Measurements from ENCODE around the gene C12orf56. TPM values are rescaled to one million over a fixed set of nuclear protein-coding genes. Genes with fewer than 3 reads are reported as not detected.
"Not testable (repeated sequence)": the region's sequence is repeated elsewhere in the genome, so short reads cannot be mapped to it uniquely, and the experiment has no call there.

Gene C12orf56
- total and polyA plus RNA-seq, 9 of the 15 experiments (the other 6 are each of a cell fraction or from before 2014, with no cell fraction given): 0.40 to 4.8 (median 1.2) TPM

DNA sequence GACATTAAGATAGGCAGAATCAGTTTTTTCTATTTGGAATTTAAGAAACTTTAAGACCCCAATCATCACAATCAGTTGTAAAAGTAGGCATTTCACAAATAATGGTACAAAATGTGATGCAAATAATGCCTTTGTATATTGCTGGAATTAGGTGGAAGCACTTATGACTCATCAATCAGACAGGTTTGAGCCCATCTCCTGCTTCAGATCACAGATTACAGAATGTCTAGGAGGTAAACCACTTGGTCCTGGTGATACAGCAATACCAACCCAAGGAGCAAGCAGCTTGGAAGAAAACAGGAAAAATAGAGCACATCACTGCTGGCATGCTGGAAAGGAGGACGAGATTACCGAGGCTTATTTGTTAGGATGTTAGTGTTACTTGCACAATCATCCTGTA is 57.6 kb downstream of the C12orf56 start:
- ATAC-seq (no peak), DNase-seq (ENCODE audit: extremely low read depth in 1 of 4, low spot score in 3 of 4) (no peak), FAIRE-seq (no peak)
- WGBS (ENCODE audit: insufficient coverage, low coverage, missing lambda C conversion rate): 4% methylated on average over 2 of the region's 2 CpGs
- no peak overlapping the region for H3K4me3 ChIP-seq
- POLR2A ChIA-PET: no interaction called here
- H3K4me1 ChIP-seq (replicated peaks in 1 of 2; ENCODE audit: control insufficient read depth in 2 of 2, insufficient read depth in 2 of 2, low read length in 2 of 2): no peaks in the 10 kb centered on the region
- H3K27ac ChIP-seq (ENCODE audit: extremely low read depth, low read depth, low read length): no peak overlapping the region
- in situ Hi-C loops (cut with MboI) (no loop called here), intact Hi-C loops (cut with micrococcal nuclease) (no loop called here)
- no peak overlapping the region for H2AFZ ChIP-seq (ENCODE audit: low read depth, low read length)
- BruUV-seq (replicated peaks): no TSS peak
- CTCF ChIA-PET (ENCODE audit: low intra/inter-chr PET ratio): no interaction called here
- no peak for TF ChIP-seq RBM14 (IDR thresholded peaks at IDR 0.05; ENCODE audit: borderline replicate concordance, insufficient read depth, low read depth, low read length)
- TF ChIP-seq, protein P1, sequence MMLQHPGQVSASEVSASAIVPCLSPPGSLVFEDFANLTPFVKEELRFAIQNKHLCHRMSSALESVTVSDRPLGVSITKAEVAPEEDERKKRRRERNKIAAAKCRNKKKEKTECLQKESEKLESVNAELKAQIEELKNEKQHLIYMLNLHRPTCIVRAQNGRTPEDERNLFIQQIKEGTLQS (IDR thresholded peaks at IDR 0.05): 0 out of 2 replicates have a peak, but pooled peaks have one; percentile 21
- TF ChIP-seq, protein P1 (CRISPR knock-in tag; conservative IDR thresholded peaks at IDR 0.05): no peak
- no peaks in the 10 kb centered on the region for H3K36me3 ChIP-seq (ENCODE audit: control insufficient read depth, insufficient read depth, low read length)
- H3K79me2 ChIP-seq (ENCODE audit: control insufficient read depth, insufficient read depth, low read length): no peaks in the 10 kb centered on the region
- H3K9me3 ChIP-seq (replicated peaks; ENCODE audit: control insufficient read depth, insufficient read depth, low read depth, low read length): no peaks in the 10 kb centered on the region
- H3K9me1 ChIP-seq (ENCODE audit: control insufficient read depth, insufficient read depth, low read length): no peaks in the 10 kb centered on the region
- peaks cover 5% of the 10 kb centered on the region in 2 experiments; a peak in 3 of 5 replicates for H3K27me3 ChIP-seq (ENCODE audit: control insufficient read depth in 2 of 2, insufficient read depth in 2 of 2, low read length in 2 of 2)
- no peak overlapping the region for H3K9ac ChIP-seq (ENCODE audit: insufficient read depth in 1 of 2, low read depth in 2 of 2, low read length in 2 of 2)
- no peak overlapping the region for H3K4me2 ChIP-seq (ENCODE audit: insufficient read depth, low read length)
- no peaks in the 10 kb centered on the region for H4K20me1 ChIP-seq (replicated peaks; ENCODE audit: control insufficient read depth, insufficient read depth, low read length)

DNA sequence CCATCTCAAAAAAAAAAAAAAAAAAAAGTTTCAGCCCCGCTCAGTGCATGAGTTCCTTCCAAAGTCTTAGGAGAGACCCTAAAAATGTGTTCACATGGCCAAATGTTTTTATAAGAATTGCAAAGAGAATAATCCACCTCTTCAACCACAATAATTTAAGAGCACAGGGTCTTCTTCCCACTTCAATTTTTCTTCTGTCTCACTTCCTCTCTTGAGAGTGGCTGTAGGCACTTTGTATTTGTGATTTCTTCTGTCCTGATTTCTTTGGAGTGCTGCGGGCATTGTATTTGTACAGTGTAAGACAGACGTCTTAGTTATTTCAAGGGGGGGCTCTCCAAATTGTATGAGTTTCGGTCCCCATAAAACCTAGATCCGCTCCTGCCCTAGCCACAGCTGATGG is 58.3 kb downstream of the C12orf56 start:
- peaks cover 5% of the 10 kb centered on the region in 2 experiments; a peak in 3 of 5 replicates for H3K27me3 ChIP-seq (ENCODE audit: control insufficient read depth in 2 of 2, insufficient read depth in 2 of 2, low read length in 2 of 2)
- BruUV-seq (replicated peaks): no TSS peak
- WGBS (ENCODE audit: insufficient coverage, low coverage, missing lambda C conversion rate): 0% methylated on average over 5 of the region's 5 CpGs

DNA sequence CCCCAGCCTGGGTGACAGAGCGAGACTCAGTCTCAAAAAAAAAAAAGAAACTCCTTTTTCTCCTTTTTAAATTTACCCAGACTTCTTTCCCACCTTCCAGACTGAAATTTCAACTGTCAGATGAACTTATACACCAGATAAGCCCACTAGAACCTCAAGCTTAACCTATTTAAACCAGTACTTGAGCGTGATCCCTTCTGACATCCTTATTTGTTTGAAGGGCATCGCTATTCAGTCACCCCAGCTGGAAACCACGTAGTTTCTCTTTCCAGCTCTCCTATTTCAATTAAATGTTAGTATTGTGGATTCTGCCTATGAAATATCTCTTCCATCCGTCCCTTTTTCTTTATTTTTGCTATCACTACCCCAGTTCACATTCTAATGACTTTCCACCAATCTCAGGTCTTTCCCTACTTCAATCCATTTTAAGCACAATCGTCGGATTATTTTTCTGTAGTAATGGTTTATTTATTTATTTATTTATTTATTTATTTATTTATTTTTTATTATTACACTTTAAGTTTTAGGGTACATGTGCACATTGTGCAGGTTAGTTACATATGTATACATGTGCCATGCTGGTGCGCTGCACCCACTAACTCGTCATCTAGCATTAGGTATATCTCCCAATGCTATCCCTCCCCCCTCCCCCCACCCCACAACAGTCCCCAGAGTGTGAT is 61.4 kb downstream of the C12orf56 start:
- BruUV-seq (replicated peaks); H3K79me2 ChIP-seq (ENCODE audit: control insufficient read depth, insufficient read depth, low read length); CTCF ChIA-PET (ENCODE audit: low intra/inter-chr PET ratio); in situ Hi-C loops (cut with MboI); H3K4me2 ChIP-seq (ENCODE audit: insufficient read depth, low read length); H3K4me1 ChIP-seq (replicated peaks in 1 of 2; ENCODE audit: control insufficient read depth in 2 of 2, insufficient read depth in 2 of 2, low read length in 2 of 2); H3K36me3 ChIP-seq (ENCODE audit: control insufficient read depth, insufficient read depth, low read length); DNase-seq (ENCODE audit: extremely low read depth in 1 of 4, low spot score in 3 of 4); FAIRE-seq; H4K20me1 ChIP-seq (replicated peaks; ENCODE audit: control insufficient read depth, insufficient read depth, low read length); intact Hi-C loops (cut with micrococcal nuclease); H3K27ac ChIP-seq (ENCODE audit: extremely low read depth, low read depth, low read length); H3K27me3 ChIP-seq (ENCODE audit: control insufficient read depth in 2 of 2, insufficient read depth in 2 of 2, low read length in 2 of 2); H3K9ac ChIP-seq (ENCODE audit: insufficient read depth in 1 of 2, low read depth in 2 of 2, low read length in 2 of 2); H3K9me3 ChIP-seq (replicated peaks; ENCODE audit: control insufficient read depth, insufficient read depth, low read depth, low read length); ATAC-seq; POLR2A ChIA-PET; H2AFZ ChIP-seq (ENCODE audit: low read depth, low read length); H3K4me3 ChIP-seq; H3K9me1 ChIP-seq (ENCODE audit: control insufficient read depth, insufficient read depth, low read length): not testable (repeated sequence)
- 4% methylated on average over 6 of the region's 9 CpGs for WGBS (ENCODE audit: insufficient coverage, low coverage, missing lambda C conversion rate)

More for the DNA sequence above, 58.3 kb downstream of the C12orf56 start:
- no peaks in the 10 kb centered on the region for H3K9me3 ChIP-seq (replicated peaks; ENCODE audit: control insufficient read depth, insufficient read depth, low read depth, low read length)
- DNase-seq (ENCODE audit: extremely low read depth in 1 of 4, low spot score in 3 of 4) (no peak), FAIRE-seq (no peak), ATAC-seq (no peak)
- no peaks in the 10 kb centered on the region for H3K9me1 ChIP-seq (ENCODE audit: control insufficient read depth, insufficient read depth, low read length)
- POLR2A ChIA-PET: no interaction called here
- no peaks in the 10 kb centered on the region for H3K36me3 ChIP-seq (ENCODE audit: control insufficient read depth, insufficient read depth, low read length)
- no peak overlapping the region for H2AFZ ChIP-seq (ENCODE audit: low read depth, low read length)
- in situ Hi-C loops (cut with MboI) (no loop called here), intact Hi-C loops (cut with micrococcal nuclease) (no loop called here)
- TF ChIP-seq ATF1 (CRISPR knock-in tag; IDR thresholded peaks at IDR 0.05) (no peak), ATF1 (tag; IDR thresholded peaks at IDR 0.05) (no peak), NBN (IDR thresholded peaks at IDR 0.05; ENCODE audit: low read depth) (no peak), SETDB1 (IDR thresholded peaks at IDR 0.05; ENCODE audit: low read length) (no peak), SMARCA4 (IDR thresholded peaks at IDR 0.05) (no peak), PTBP1 (IDR thresholded peaks at IDR 0.05; ENCODE audit: low read depth, low read length) (no peak), SMAD4 (CRISPR knock-in tag; conservative IDR thresholded peaks at IDR 0.05) (no peak)
- no peak overlapping the region for H3K27ac ChIP-seq (ENCODE audit: extremely low read depth, low read depth, low read length)
- CTCF ChIA-PET (ENCODE audit: low intra/inter-chr PET ratio): no interaction called here
- H3K79me2 ChIP-seq (ENCODE audit: control insufficient read depth, insufficient read depth, low read length): no peaks in the 10 kb centered on the region
- H4K20me1 ChIP-seq (replicated peaks; ENCODE audit: control insufficient read depth, insufficient read depth, low read length): no peaks in the 10 kb centered on the region
- H3K4me3 ChIP-seq: no peak overlapping the region
- H3K4me1 ChIP-seq (replicated peaks in 1 of 2; ENCODE audit: control insufficient read depth in 2 of 2, insufficient read depth in 2 of 2, low read length in 2 of 2): no peaks in the 10 kb centered on the region
- H3K9ac ChIP-seq (ENCODE audit: insufficient read depth in 1 of 2, low read depth in 2 of 2, low read length in 2 of 2): no peak overlapping the region
- H3K4me2 ChIP-seq (ENCODE audit: insufficient read depth, low read length): no peak overlapping the region

All from K562 (cell line).